Measurements from ENCODE around the gene GNA14.
"Not testable (repeated sequence)": the region's sequence is repeated elsewhere in the genome, so short reads cannot be mapped to it uniquely, and the experiment has no call there.

The GNA14 gene

GRCh38 chr9:77588271-77588937 is 59.7 kb downstream of the GNA14 start:
- no peak overlapping the region for H3K4me3 ChIP-seq (replicated peaks; ENCODE audit: low read depth, low read length)
- DNase-seq (ENCODE audit: low read depth) = peak; percentile 94
- TF ChIP-seq CTCF (IDR thresholded peaks at IDR 0.05; ENCODE audit: low read length, missing control alignments) = no peak

- no peak for DNase-seq (ENCODE audit: low read depth)
- no peak for TF ChIP-seq CTCF (IDR thresholded peaks at IDR 0.05; ENCODE audit: low read length, missing control alignments)
- H3K4me3 ChIP-seq (replicated peaks; ENCODE audit: low read depth, low read length) = no peak overlapping the region
These were observed 60.3 kb downstream of the GNA14 start for GRCh38 chr9:77587851-77588250.

- no peak for DNase-seq (ENCODE audit: low read depth)
These were observed 61.1 kb downstream of the GNA14 start for GRCh38 chr9:77587042-77587441.

GRCh38 chr9:77586591-77586990 is 61.5 kb downstream of the GNA14 start:
- TF ChIP-seq CTCF (IDR thresholded peaks at IDR 0.05; ENCODE audit: low read length, missing control alignments) = no peak
- no peak for DNase-seq (ENCODE audit: low read depth)
- H3K4me3 ChIP-seq (replicated peaks; ENCODE audit: low read depth, low read length) = no peak overlapping the region

More at GRCh38 chr9:77587042-77587441, 61.1 kb downstream of the GNA14 start:
- H3K4me3 ChIP-seq (replicated peaks; ENCODE audit: low read depth, low read length) = no peak overlapping the region
- no peak for TF ChIP-seq CTCF (IDR thresholded peaks at IDR 0.05; ENCODE audit: low read length, missing control alignments)

GRCh38 chr9:77585335-77585786 is 62.8 kb downstream of the GNA14 start:
- no peak for DNase-seq (ENCODE audit: low read depth)
- TF ChIP-seq CTCF (IDR thresholded peaks at IDR 0.05; ENCODE audit: low read length, missing control alignments) = no peak
- H3K4me3 ChIP-seq (replicated peaks; ENCODE audit: low read depth, low read length) = no peak overlapping the region

- not testable (repeated sequence) for H3K4me3 ChIP-seq (replicated peaks; ENCODE audit: low read depth, low read length); DNase-seq (ENCODE audit: low read depth)
These were observed 63.2 kb downstream of the GNA14 start for GRCh38 chr9:77584927-77585326.

- H3K4me3 ChIP-seq (replicated peaks; ENCODE audit: low read depth, low read length) = no peak overlapping the region
- TF ChIP-seq CTCF (IDR thresholded peaks at IDR 0.05; ENCODE audit: low read length, missing control alignments) = no peak
- no peak for DNase-seq (ENCODE audit: low read depth)
These were observed 65.1 kb downstream of the GNA14 start for GRCh38 chr9:77582961-77583576.

Measured in fibroblast of pulmonary artery (primary cell).